ENCODE data around the gene AUH. TPM values are rescaled to one million over a fixed set of nuclear protein-coding genes. Genes with fewer than 3 reads are reported as not detected.
A peak's percentile ranks its signal among the peaks of the same experiment; 100 is the strongest.

The AUH gene
- total RNA-seq, 2 donors from 2014 or later: 71.5 to 85.8 TPM

GRCh38 chr9:91181541-91181940 is 180.2 kb downstream of the AUH start:
- no peak overlapping the region for H3K27ac Mint-ChIP-seq
- no peaks in the 10 kb centered on the region for H3K9me3 Mint-ChIP-seq
- no peak overlapping the region for H3K4me3 Mint-ChIP-seq
- no peak for DNase-seq
- H3K27me3 Mint-ChIP-seq (ENCODE audit: low read depth): no peaks in the 10 kb centered on the region
- H3K36me3 Mint-ChIP-seq (ENCODE audit: insufficient read depth in 2 of 2): peaks cover 2% of the 10 kb centered on the region in 2 donors
- ATAC-seq (replicated peaks in 1 of 2): no peak
- H3K4me1 Mint-ChIP-seq (ENCODE audit: low read depth): peaks cover 58% of the 10 kb centered on the region

- ATAC-seq (replicated peaks in 1 of 2) (no peak), DNase-seq (no peak)
- no peaks in the 10 kb centered on the region for H3K27me3 Mint-ChIP-seq (ENCODE audit: low read depth)
- H3K4me1 Mint-ChIP-seq (ENCODE audit: low read depth): peaks cover 58% of the 10 kb centered on the region
- no peak overlapping the region for H3K4me3 Mint-ChIP-seq
- peaks cover 2% of the 10 kb centered on the region in 2 donors for H3K36me3 Mint-ChIP-seq (ENCODE audit: insufficient read depth in 2 of 2)
- no peak overlapping the region for H3K27ac Mint-ChIP-seq
- no peaks in the 10 kb centered on the region for H3K9me3 Mint-ChIP-seq
Observed at GRCh38 chr9:91180930-91181268, 180.8 kb downstream of the AUH start.

- Mint-ChIP-seq H3K9me3 (no peaks in the 10 kb centered on the region), H3K27me3 (ENCODE audit: low read depth) (no peaks in the 10 kb centered on the region), H3K4me3 (no peak overlapping the region), H3K4me1 (ENCODE audit: low read depth) (peaks cover 58% of the 10 kb centered on the region), H3K36me3 (ENCODE audit: insufficient read depth in 2 of 2) (peaks cover 2% of the 10 kb centered on the region in 2 donors), H3K27ac (no peak overlapping the region)
- DNase-seq: no peak
- no peak for ATAC-seq (replicated peaks in 1 of 2)
Observed at GRCh38 chr9:91180240-91180929, 181.3 kb downstream of the AUH start.

DNA sequence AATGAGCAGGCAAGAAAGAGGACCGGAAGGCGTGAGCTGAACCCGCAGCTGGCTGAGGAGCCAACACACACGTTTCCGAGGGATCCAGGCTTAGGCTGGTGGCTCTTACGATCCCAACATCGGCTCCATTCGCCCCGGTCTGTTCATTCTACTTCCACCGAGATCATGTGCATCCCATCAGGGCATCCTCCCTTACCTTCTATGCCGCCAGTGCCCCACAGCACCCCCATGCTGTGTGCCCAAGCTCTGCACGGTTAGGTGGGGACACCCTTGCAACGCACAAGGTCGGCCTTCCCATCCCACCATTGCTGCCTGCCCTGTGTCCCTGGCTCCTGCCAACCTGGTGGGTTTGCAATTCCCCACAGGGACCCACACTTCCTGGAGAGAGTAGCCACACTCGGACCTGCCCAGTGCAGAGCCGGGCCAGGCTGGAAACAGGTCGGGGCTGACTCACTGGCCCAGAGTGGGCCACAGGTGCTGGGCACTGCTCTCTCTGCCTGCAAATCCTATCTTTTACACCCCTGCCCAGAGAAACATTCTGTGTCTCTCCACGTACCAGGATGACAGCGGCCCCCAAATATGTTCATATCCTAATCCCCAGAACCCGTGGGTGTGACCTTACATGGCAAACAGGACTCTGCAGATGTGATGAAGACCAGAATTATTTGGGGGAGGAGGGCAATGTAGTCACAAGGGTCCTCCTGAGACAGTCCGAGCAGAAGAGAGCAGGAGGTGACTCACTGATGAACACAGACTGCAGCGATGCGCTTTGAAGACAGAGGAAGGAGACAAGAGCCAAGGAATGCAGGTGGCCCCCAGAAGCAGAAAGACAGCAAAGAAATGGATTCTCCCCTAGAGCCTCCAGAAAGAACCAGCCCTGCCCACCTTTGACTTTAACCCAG is 182.2 kb downstream of the AUH start:
- H3K9me3 Mint-ChIP-seq: peaks cover 0 to 1% of the 10 kb centered on the region in 2 donors
- ATAC-seq (replicated peaks in 1 of 2) (no peak), DNase-seq (no peak)
- H3K4me3 Mint-ChIP-seq: peak overlapping the region in 1 of 2 donors; percentile 8
- peaks cover 5 to 6% of the 10 kb centered on the region in 2 donors for H3K36me3 Mint-ChIP-seq (ENCODE audit: insufficient read depth in 2 of 2)
- peaks cover 65% of the 10 kb centered on the region for H3K4me1 Mint-ChIP-seq (ENCODE audit: low read depth)
- H3K27ac Mint-ChIP-seq: no peak overlapping the region
- H3K27me3 Mint-ChIP-seq (ENCODE audit: low read depth): no peaks in the 10 kb centered on the region

DNA sequence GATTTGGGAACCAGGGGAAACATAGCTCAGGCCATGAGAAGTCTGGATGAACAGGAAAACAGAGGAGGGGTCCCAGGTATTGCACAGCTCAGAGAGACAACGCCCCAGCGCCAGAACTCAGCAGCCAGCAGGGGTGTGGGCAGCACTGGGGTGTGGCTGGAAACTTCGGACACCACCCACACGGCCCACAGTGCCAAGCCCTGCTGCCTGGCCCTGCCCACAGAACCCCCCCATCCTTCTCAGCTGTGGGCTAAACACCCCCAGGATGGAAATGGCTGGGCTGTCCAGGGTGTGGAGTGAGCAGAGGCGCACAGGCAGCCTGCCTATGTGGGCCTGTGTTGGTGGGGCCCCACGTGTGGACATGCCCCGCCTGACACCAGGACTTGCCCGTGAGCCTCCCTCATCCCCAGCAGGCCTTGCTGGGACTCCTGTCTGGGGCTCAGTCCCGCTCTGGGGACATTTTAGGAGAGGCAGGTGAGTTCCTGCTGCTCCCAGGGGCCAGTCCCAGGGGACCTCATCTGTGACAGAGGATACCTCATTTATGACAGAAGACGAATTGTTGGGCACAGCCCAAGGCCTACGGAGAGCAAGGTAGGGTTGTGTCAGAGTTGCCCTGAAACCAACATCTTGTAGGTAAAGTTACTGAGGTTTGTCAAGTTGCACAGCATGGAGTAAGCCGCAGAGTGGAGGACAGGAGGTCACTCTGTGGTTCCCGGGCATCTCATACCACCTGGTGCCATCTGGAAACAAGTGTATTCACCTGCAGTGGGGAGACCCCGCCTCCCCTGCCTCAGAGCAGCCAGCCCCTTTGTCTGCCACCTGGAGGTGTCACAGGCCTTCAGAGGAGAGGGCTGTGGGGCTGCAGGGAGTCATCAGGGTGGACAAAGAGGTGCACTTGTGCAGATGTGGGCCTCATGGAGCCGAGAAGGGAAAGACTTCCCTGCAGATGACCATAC is 183.2 kb downstream of the AUH start:
- Mint-ChIP-seq H3K4me3 (peak overlapping the region; percentile 78 to 80), H3K36me3 (ENCODE audit: insufficient read depth in 2 of 2) (peaks cover 3 to 7% of the 10 kb centered on the region in 2 donors), H3K9me3 (peaks cover 0 to 1% of the 10 kb centered on the region in 2 donors), H3K27me3 (ENCODE audit: low read depth) (no peaks in the 10 kb centered on the region), H3K4me1 (ENCODE audit: low read depth) (peaks cover 70% of the 10 kb centered on the region), H3K27ac (peak overlapping the region; percentile 98)
- DNase-seq: no peak
- ATAC-seq (replicated peaks in 1 of 2): peak; percentile 52 to 53

DNA sequence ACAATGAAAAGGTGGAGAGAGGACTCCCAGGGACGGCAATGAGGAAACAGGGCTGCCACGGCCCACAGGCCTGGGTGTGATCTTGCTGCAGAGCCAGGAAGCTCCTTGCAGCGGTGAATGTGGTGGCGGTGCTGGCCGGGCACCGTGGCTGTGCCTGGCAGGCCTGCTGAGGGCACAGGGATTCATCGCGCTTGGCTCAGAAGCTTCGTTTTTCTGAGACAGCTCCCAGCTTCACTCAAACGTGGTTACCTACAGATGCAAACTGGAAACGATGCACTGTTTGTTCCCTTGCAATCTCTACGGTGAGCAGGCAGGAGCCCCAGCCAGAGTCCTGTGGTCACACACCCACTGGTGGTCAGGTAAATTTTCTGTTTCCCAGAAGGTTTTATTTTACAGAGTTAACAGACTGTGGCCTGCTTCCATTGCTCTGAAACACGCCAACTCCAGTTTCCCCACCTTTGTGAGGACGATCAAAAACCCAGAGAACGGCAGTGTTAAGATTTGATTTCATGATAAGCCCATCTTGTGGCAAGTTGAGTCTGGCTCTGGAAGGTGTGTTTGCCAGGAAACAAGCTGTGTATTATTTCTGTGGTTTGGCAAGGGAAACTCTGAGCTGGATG is 183.9 kb downstream of the AUH start:
- no peaks in the 10 kb centered on the region for H3K27me3 Mint-ChIP-seq (ENCODE audit: low read depth)
- peak; percentile 80 to 84 for ATAC-seq (replicated peaks in 1 of 2)
- peak overlapping the region; percentile 98 for H3K27ac Mint-ChIP-seq

GRCh38 chr9:91177081-91177480 is 184.6 kb downstream of the AUH start:
- Mint-ChIP-seq H3K9me3 (peaks cover 5 to 8% of the 10 kb centered on the region in 2 donors), H3K27ac (peak overlapping the region; percentile 98), H3K27me3 (ENCODE audit: low read depth) (no peaks in the 10 kb centered on the region), H3K4me3 (peak overlapping the region; percentile 78 to 80), H3K4me1 (ENCODE audit: low read depth) (peaks cover 77% of the 10 kb centered on the region), H3K36me3 (ENCODE audit: insufficient read depth in 2 of 2) (peaks cover 11 to 14% of the 10 kb centered on the region in 2 donors)
- no peak for DNase-seq
- no peak for ATAC-seq (replicated peaks in 1 of 2)

More for the DNA sequence above, 183.9 kb downstream of the AUH start:
- H3K4me1 Mint-ChIP-seq (ENCODE audit: low read depth): peaks cover 73% of the 10 kb centered on the region
- peaks cover under 1 to 1% of the 10 kb centered on the region in 2 donors for H3K9me3 Mint-ChIP-seq
- H3K4me3 Mint-ChIP-seq: peak overlapping the region; percentile 78 to 80
- DNase-seq: peak; percentile 72 to 75
- H3K36me3 Mint-ChIP-seq (ENCODE audit: insufficient read depth in 2 of 2): peaks cover 4 to 8% of the 10 kb centered on the region in 2 donors

DNA sequence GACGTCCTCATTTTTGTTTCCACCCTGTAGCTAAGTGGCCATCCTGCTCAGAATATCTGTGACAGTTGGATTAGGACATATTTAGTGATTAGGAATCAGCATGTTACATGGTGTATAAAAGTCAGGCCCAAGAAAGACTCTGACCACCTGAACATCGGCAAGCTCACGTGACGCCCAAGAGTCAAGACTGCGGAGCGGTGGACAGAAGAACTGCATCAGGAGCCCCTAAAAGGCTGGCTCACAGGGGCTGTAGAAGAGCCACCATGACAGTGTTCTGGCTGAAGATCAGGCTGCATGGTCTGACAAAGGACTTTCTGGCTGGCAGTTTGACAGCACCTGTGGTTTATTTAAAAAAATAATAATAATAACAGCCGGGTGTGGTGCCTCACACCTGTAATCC is 185.3 kb downstream of the AUH start:
- H3K27ac Mint-ChIP-seq: peak overlapping the region; percentile 24
- H3K36me3 Mint-ChIP-seq (ENCODE audit: insufficient read depth in 2 of 2): peaks cover 17 to 20% of the 10 kb centered on the region in 2 donors
- DNase-seq (no peak), ATAC-seq (replicated peaks in 1 of 2) (no peak)
- peaks cover 81% of the 10 kb centered on the region for H3K4me1 Mint-ChIP-seq (ENCODE audit: low read depth)
- no peaks in the 10 kb centered on the region for H3K27me3 Mint-ChIP-seq (ENCODE audit: low read depth)
- peak overlapping the region in 1 of 2 donors; percentile 22 for H3K4me3 Mint-ChIP-seq
- H3K9me3 Mint-ChIP-seq: peaks cover 11 to 12% of the 10 kb centered on the region in 2 donors

DNA sequence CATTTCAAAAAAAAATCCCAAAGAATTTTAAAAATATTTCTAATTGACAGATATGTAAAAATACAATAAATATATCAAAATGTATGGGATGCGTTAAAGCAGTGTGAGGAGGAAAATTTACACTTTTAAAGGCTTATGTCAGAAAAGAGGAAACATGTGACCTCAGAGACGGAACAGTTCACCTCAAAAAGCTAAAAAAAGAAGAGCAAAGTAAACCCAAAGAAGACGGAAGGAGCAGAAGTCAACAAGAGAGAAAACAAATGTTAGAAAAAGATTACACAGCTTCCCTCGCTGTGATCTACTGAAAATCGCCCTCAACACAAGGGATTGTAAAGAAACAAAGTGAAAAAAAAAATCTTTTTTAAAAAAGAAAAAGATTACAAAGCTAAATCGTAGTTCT is 186.9 kb downstream of the AUH start:
- DNase-seq (no peak), ATAC-seq (replicated peaks in 1 of 2) (no peak)
- Mint-ChIP-seq H3K9me3 (peaks cover 16 to 18% of the 10 kb centered on the region in 2 donors), H3K27me3 (ENCODE audit: low read depth) (no peaks in the 10 kb centered on the region), H3K4me3 (peak overlapping the region; percentile 45 to 68), H3K36me3 (ENCODE audit: insufficient read depth in 2 of 2) (peaks cover 27 to 31% of the 10 kb centered on the region in 2 donors), H3K27ac (peak overlapping the region; percentile 72), H3K4me1 (ENCODE audit: low read depth) (peaks cover 79% of the 10 kb centered on the region)

GRCh38 chr9:91172329-91172728 is 189.4 kb downstream of the AUH start:
- Mint-ChIP-seq H3K27me3 (ENCODE audit: low read depth) (no peaks in the 10 kb centered on the region), H3K36me3 (ENCODE audit: insufficient read depth in 2 of 2) (peaks cover 30 to 34% of the 10 kb centered on the region in 2 donors), H3K27ac (peak overlapping the region; percentile 83), H3K4me3 (peak overlapping the region in 1 of 2 donors; percentile 44), H3K4me1 (ENCODE audit: low read depth) (peaks cover 54% of the 10 kb centered on the region), H3K9me3 (peaks cover 16 to 21% of the 10 kb centered on the region in 2 donors)
- DNase-seq (no peak), ATAC-seq (replicated peaks in 1 of 2) (no peak)

- DNase-seq (no peak), ATAC-seq (replicated peaks in 1 of 2) (no peak)
- Mint-ChIP-seq H3K9me3 (peaks cover 16 to 21% of the 10 kb centered on the region in 2 donors), H3K4me3 (no peak overlapping the region), H3K36me3 (ENCODE audit: insufficient read depth in 2 of 2) (peaks cover 30 to 34% of the 10 kb centered on the region in 2 donors), H3K27me3 (ENCODE audit: low read depth) (no peaks in the 10 kb centered on the region), H3K4me1 (ENCODE audit: low read depth) (peaks cover 44% of the 10 kb centered on the region), H3K27ac (no peak overlapping the region)
Observed at GRCh38 chr9:91170951-91171350, 190.8 kb downstream of the AUH start.

DNA sequence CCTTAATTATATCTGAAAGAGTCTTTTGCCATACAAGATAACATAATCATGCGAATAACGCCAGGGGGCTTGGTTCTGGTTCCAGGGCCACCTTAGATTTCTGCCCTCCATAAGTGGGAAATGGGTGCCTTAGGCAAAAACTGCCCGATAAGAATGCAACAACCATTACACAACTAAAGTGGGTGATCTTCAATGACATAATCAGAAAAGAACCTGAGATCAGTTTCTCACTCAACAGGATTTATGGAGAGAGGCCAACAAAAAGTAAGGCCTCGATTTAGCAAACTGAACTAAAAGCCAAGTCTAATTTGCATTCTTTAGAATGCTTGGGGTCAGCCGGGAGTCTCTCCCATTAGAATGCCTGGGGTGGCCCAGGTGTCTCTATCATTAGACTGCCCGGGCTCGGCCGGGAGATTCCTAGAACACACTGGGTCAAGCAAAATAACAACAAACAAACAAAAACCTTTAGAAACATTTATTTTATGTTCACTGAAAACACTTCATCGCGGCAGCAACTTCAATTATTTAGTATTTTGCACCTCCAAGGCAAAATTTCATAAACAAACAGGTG is 194.8 kb downstream of the AUH start:
- H3K36me3 Mint-ChIP-seq (ENCODE audit: insufficient read depth in 2 of 2): peaks cover 16 to 22% of the 10 kb centered on the region in 2 donors
- H3K27ac Mint-ChIP-seq: no peak overlapping the region
- H3K27me3 Mint-ChIP-seq (ENCODE audit: low read depth): no peaks in the 10 kb centered on the region
- peaks cover 9 to 11% of the 10 kb centered on the region in 2 donors for H3K9me3 Mint-ChIP-seq
- no peak overlapping the region for H3K4me3 Mint-ChIP-seq
- ATAC-seq (replicated peaks in 1 of 2) (no peak), DNase-seq (no peak)
- H3K4me1 Mint-ChIP-seq (ENCODE audit: low read depth): peaks cover 45% of the 10 kb centered on the region
